Measurements from ENCODE around the gene KIAA0232. TPM values are rescaled to one million over a fixed set of nuclear protein-coding genes. Genes with fewer than 3 reads are reported as not detected.
"Not testable (repeated sequence)": the region's sequence is repeated elsewhere in the genome, so short reads cannot be mapped to it uniquely, and the experiment has no call there.

Gene KIAA0232
- total RNA-seq, 4 donors from 2014 or later = 19.2 to 52.1 (median 24.6) TPM

DNA sequence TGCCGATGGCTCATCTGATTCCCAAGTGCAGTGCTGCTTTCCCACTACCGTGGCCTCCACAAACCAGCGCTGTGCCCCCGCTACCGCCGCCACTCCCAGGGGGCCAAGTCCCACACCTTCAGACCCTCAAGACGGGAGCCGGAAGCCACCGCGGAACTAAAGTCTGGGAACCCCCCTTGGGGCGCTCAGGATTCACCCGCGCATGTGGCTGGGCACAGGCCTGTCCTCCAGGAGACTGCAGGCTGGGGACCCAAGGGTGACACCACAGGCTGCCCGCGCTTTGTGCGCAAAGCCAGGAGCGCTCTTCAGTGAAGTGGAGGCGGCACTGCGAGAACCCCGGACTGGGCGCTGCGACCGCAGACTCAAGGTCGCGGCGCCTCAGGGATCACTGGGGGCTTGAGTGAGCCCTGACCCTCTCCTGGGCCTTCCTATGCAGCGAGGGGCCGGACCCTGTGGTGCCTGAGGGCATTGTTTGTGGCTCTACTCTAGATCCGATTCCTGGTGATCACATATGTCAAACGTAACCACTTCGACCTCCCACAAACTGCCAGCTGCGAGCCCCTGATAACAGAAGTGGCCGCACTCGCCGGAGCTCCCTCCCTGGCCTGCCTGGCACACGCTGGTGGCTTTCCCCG lies 106.7 kb downstream of the KIAA0232 start:
- no peak for TF ChIP-seq POLR2A (IDR thresholded peaks at IDR 0.05)
- TF ChIP-seq, protein P1, sequence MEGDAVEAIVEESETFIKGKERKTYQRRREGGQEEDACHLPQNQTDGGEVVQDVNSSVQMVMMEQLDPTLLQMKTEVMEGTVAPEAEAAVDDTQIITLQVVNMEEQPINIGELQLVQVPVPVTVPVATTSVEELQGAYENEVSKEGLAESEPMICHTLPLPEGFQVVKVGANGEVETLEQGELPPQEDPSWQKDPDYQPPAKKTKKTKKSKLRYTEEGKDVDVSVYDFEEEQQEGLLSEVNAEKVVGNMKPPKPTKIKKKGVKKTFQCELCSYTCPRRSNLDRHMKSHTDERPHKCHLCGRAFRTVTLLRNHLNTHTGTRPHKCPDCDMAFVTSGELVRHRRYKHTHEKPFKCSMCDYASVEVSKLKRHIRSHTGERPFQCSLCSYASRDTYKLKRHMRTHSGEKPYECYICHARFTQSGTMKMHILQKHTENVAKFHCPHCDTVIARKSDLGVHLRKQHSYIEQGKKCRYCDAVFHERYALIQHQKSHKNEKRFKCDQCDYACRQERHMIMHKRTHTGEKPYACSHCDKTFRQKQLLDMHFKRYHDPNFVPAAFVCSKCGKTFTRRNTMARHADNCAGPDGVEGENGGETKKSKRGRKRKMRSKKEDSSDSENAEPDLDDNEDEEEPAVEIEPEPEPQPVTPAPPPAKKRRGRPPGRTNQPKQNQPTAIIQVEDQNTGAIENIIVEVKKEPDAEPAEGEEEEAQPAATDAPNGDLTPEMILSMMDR (IDR thresholded peaks at IDR 0.05) = no peak
- H3K4me3 ChIP-seq (ENCODE audit: low read depth, poor library complexity, severe bottlenecking) = no peak overlapping the region
- WGBS, 2 donors = 92 to 95% methylated on average over 37 of the region's 37 CpGs
- DNase-seq (ENCODE audit: low spot score in 2 of 2) = peak in 1 of 2 donors; percentile 83
- intact Hi-C loops (cut with DNase I; ENCODE audit: low total_unique reads) = no loop called here

DNA sequence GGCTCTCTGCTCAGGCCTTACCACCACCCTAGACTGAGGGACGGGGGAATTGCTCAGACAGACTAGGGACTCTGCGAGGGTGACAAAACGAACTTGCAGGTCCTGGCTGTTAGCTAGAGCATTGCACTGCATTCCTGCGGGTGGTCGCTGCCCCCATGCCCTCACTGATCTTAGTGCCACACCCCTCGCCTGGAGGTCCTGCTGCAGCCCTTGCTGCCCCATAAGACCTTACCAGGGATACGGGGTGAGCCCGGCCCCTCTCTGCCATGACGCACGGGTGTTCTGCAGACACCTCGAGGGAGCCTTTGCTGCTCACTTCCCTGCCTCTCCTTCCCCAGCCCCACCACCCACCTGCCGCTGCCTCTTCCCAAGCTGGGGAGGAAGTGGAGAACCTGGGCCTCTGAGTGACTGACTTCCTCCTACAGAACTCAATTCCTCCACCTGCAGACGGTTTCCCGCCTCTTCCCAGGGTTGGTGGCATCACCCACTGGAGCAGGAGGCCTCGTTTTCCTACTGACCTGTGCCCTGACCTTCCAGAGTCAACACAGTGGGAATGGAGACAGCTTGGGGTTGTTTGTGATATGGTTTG lies 107.3 kb downstream of the KIAA0232 start:
- WGBS, 2 donors = 94 to 96% methylated on average over 11 to 15 of the region's 15 CpGs
- TF ChIP-seq, protein P1 (IDR thresholded peaks at IDR 0.05) = no peak
- peak in 1 of 2 donors; percentile 83 for DNase-seq (ENCODE audit: low spot score in 2 of 2)
- intact Hi-C loops (cut with DNase I; ENCODE audit: low total_unique reads) = no loop called here
- H3K4me3 ChIP-seq (ENCODE audit: low read depth, poor library complexity, severe bottlenecking) = no peak overlapping the region

DNA sequence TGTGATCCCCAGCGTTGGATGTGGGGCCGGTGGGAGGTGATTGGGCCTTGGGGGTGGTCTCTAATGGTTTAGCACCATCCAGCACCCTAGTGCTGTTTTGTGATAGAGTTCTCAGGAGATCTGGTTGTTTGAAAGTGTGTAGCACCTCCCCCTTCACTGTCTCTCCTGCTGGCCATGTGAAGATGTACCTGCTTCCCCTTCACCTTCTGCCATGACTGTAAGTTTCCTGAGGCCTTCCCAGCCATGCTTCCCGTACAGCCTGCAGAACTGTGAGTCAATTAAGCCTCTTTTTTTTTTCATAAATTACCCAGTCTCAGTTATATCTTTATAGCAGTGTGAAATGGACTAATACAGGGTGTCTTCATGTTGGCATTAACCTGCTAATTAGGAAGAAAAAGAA lies 107.8 kb downstream of the KIAA0232 start:
- TF ChIP-seq POLR2A (IDR thresholded peaks at IDR 0.05) = no peak
- TF ChIP-seq, protein P1 (IDR thresholded peaks at IDR 0.05) = no peak
- 97 to 100% methylated on average over 3 of the region's 3 CpGs for WGBS, 2 donors
- no peak for DNase-seq (ENCODE audit: low spot score in 2 of 2)
- intact Hi-C loops (cut with DNase I; ENCODE audit: low total_unique reads) = no loop called here
- H3K4me3 ChIP-seq (ENCODE audit: low read depth, poor library complexity, severe bottlenecking) = no peak overlapping the region

DNA sequence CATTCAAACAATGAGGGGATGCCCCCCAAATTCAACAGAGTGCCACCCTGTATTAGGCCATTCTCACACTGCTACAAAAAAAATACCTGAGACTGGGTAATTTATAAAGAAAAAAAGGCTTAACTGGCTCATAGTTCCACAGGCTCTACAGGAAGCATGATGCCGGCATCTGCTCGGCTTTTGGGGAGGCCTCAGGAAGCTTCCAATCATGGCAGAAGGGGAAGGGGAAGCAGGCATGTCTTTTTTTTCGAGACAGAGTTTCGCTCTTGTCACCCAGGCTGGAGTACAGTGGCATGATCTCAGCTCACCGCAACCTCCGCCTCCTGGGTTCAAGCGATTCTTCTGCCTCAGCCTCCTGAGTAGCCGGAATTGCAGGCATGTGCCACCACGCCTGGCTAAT lies 108.4 kb downstream of the KIAA0232 start:
- DNase-seq (ENCODE audit: low spot score in 2 of 2); intact Hi-C loops (cut with DNase I; ENCODE audit: low total_unique reads); H3K4me3 ChIP-seq (ENCODE audit: low read depth, poor library complexity, severe bottlenecking): not testable (repeated sequence)
- WGBS, 2 donors = 95 to 98% methylated on average over 9 of the region's 9 CpGs

DNA sequence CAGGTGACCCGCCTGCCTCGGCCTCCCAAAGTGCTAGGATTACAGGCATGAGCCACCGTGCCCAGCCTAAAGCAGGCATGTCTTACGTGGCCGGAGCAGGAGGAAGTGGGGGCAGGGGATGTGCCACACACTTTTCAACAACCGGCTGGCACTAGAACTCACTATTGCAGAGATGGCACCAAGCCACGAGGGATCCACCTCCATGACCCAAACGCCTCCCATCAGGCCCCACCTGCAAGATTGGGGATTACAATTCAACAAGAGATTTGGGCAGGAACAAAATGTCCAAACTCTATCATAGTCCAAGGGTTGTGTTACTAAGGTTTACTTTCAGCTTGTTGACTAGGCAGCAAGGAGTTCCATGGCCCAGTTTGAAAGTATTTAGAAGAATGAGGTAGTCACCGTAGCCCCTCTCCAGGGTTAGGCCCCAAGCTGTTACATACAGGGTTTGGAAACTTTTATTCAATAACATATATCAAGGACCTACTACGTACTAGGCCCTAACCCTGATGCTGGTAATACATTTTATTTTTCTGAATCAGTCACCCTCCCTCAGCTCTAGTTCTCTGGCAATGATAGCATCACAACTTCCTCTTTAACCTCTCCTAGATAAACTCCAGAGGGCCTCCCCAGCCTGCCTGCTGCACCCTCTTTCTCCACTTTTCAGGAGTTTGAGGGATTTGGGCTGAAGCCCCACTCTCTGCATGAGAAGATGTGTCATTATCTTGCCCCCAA lies 109.1 kb downstream of the KIAA0232 start:
- intact Hi-C loops (cut with DNase I; ENCODE audit: low total_unique reads) = no loop called here
- H3K4me3 ChIP-seq (ENCODE audit: low read depth, poor library complexity, severe bottlenecking) = no peak overlapping the region
- WGBS, 2 donors = 77 to 86% methylated on average over 10 of the region's 10 CpGs
- no peak for TF ChIP-seq POLR2A (IDR thresholded peaks at IDR 0.05)
- TF ChIP-seq, protein P1 (IDR thresholded peaks at IDR 0.05) = no peak
- DNase-seq (ENCODE audit: low spot score in 2 of 2) = peak in 1 of 2 donors; percentile 86

DNA sequence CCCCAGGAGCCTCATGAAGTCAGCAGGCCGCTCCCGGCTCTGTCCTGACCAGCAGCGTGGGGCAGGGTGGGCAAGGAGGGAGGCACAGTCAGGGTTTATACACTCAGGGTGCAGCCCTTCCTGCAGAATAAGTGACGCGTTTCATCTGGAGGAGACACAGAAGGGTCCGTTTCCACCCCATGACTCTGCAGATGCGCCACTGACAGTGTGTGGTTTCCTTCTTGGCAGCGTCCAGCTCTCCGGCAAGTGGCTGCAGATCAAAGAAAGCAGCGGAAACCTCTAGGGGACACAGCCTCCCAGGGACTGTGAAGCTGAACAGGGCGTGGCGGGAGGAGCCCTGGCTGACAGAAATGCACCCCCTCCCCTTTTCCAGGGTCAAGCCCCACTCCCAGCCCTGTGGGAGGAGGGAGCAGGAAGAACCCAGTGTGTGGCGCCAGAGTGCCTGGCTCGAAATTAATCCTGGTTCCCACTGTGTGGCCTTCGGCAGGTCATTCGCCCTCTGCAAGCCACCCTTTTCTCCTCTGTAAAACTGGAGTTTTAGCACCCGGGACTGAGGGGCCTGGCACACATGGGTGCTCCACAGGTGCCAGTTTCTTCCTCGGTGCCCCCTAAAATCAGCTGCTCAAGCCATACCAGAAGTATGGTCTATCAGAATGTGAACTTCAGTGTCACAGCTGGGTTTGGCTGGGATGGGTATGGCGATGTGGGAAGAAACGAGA lies 109.8 kb downstream of the KIAA0232 start:
- intact Hi-C loops (cut with DNase I; ENCODE audit: low total_unique reads) = no loop called here
- TF ChIP-seq POLR2A (IDR thresholded peaks at IDR 0.05) = no peak
- TF ChIP-seq, protein P1 (IDR thresholded peaks at IDR 0.05) = no peak
- DNase-seq (ENCODE audit: low spot score in 2 of 2) = peak; percentile 53 to 89
- H3K4me3 ChIP-seq (ENCODE audit: low read depth, poor library complexity, severe bottlenecking) = no peak overlapping the region
- 17 to 18% methylated on average over 16 to 20 of the region's 20 CpGs for WGBS, 2 donors
